H9 (cell line): Measurements from ENCODE around the gene WIF1. TPM values are rescaled to one million over a fixed set of nuclear protein-coding genes. Genes with fewer than 3 reads are reported as not detected.

Experiments used
- DNase-seq: peaks from one replicate; pipeline ENCODE4 v3.0.0-alpha.2; 2017
- H2AFZ ChIP-seq: one replicate; pipeline ENCODE4 v1.6.1; 2013; ENCODE audit warnings: mild to moderate bottlenecking, low read length, control low read depth, moderate library complexity
- H2AK5ac ChIP-seq: 2 replicates; pipeline ENCODE4 v1.6.1; 2013; ENCODE audit warnings: low read length, control low read depth, mixed read lengths; ENCODE audit not compliant: insufficient read length
- H2BK120ac ChIP-seq: one replicate; pipeline ENCODE4 v1.6.1; 2013; ENCODE audit warnings: low read depth, mild to moderate bottlenecking, low read length, control low read depth, inconsistent platforms; ENCODE audit not compliant: poor library complexity, severe bottlenecking
- H2BK12ac ChIP-seq: 2 replicates; pipeline ENCODE4 v1.6.1; 2013; ENCODE audit warnings: low read length, control low read depth, mixed read lengths, low read depth; ENCODE audit not compliant: insufficient read length
- H2BK15ac ChIP-seq: 2 replicates; pipeline ENCODE4 v1.6.1; 2013; ENCODE audit warnings: low read depth, low read length, control low read depth
- H2BK20ac ChIP-seq: one replicate; pipeline ENCODE4 v1.6.1; 2013; ENCODE audit warnings: low read depth, mild to moderate bottlenecking, low read length, control low read depth, inconsistent platforms; ENCODE audit not compliant: poor library complexity, severe bottlenecking
- H2BK5ac ChIP-seq: 2 replicates; pipeline ENCODE4 v1.6.1; 2013; ENCODE audit warnings: low read length, control low read depth, mixed read lengths; ENCODE audit not compliant: insufficient read length
- H3K14ac ChIP-seq: 2 replicates; pipeline ENCODE4 v1.6.1; 2013; ENCODE audit warnings: low read length, control low read depth; ENCODE audit not compliant: insufficient read depth
- H3K18ac ChIP-seq: 2 replicates; pipeline ENCODE4 v1.6.1; 2013; ENCODE audit warnings: low read depth, mild to moderate bottlenecking, mixed read lengths, low read length, control low read depth; ENCODE audit not compliant: insufficient read length
- H3K23ac ChIP-seq: 2 replicates; pipeline ENCODE4 v1.6.1; 2013; ENCODE audit warnings: low read length, control low read depth, mixed read lengths, low read depth; ENCODE audit not compliant: insufficient read length
- H3K23me2 ChIP-seq: 2 replicates; pipeline ENCODE4 v1.6.1; 2013; ENCODE audit warnings: low read depth, mild to moderate bottlenecking, mixed read lengths, low read length, control low read depth; ENCODE audit not compliant: insufficient read length, poor library complexity, severe bottlenecking
- H3K27ac ChIP-seq: 2 replicates; pipeline ENCODE4 v1.5.1; 2013; ENCODE audit warnings: low read length, control low read depth, mixed read lengths, low read depth; ENCODE audit not compliant: insufficient read length
- H3K27me3 ChIP-seq: 2 replicates; pipeline ENCODE4 v1.6.1; 2013; ENCODE audit warnings: low read length, control low read depth, inconsistent platforms; ENCODE audit not compliant: insufficient read depth
- H3K4ac ChIP-seq: 2 replicates; pipeline ENCODE4 v1.6.1; 2013; ENCODE audit warnings: low read depth, mild to moderate bottlenecking, control low read depth, inconsistent platforms, low read length, moderate library complexity
- H3K4me1 ChIP-seq: 2 replicates; pipeline ENCODE4 v1.6.1; 2013; ENCODE audit warnings: low read length, control low read depth, inconsistent platforms; ENCODE audit not compliant: insufficient read depth
- H3K4me2 ChIP-seq: 2 replicates; pipeline ENCODE4 v1.6.1; 2013; ENCODE audit warnings: low read length, control low read depth, mixed read lengths; ENCODE audit not compliant: insufficient read length, insufficient read depth
- H3K56ac ChIP-seq: 2 replicates; pipeline ENCODE4 v1.6.1; 2013; ENCODE audit warnings: low read depth, mild to moderate bottlenecking, mixed read lengths, low read length, control low read depth; ENCODE audit not compliant: insufficient read length
- H3K79me1 ChIP-seq: 2 replicates; pipeline ENCODE4 v1.6.1; 2013; ENCODE audit warnings: low read depth, mild to moderate bottlenecking, moderate library complexity, low read length, control low read depth, inconsistent platforms; ENCODE audit not compliant: insufficient read depth, poor library complexity, severe bottlenecking
- H3K79me2 ChIP-seq: 2 replicates; pipeline ENCODE4 v1.6.1; 2013; ENCODE audit warnings: low read length, control low read depth, inconsistent platforms; ENCODE audit not compliant: insufficient read depth
- H3K9ac ChIP-seq: 2 replicates; pipeline ENCODE4 v1.6.1; 2013; ENCODE audit warnings: low read length, control low read depth, mixed read lengths; ENCODE audit not compliant: insufficient read length; ENCODE audit errors: extremely low read depth
- H3K9me3 ChIP-seq: one replicate; pipeline ENCODE4 v1.6.1; 2013; ENCODE audit warnings: low read depth, low read length, inconsistent platforms; ENCODE audit not compliant: control insufficient read depth
- H3T11ph ChIP-seq: one replicate; pipeline ENCODE4 v1.6.1; 2013; ENCODE audit warnings: mild to moderate bottlenecking, low read length, control low read depth, inconsistent platforms
- H4K20me1 ChIP-seq: one replicate; pipeline ENCODE4 v1.6.1; 2013; ENCODE audit not compliant: control insufficient read depth, insufficient read length, insufficient read depth
- H4K5ac ChIP-seq: 2 replicates; pipeline ENCODE4 v1.6.1; 2013; ENCODE audit warnings: low read depth, mild to moderate bottlenecking, mixed read lengths, low read length, control low read depth; ENCODE audit not compliant: insufficient read length
- H4K8ac ChIP-seq: replicated peaks from 2 replicates; pipeline ENCODE4 v1.6.1; 2013; ENCODE audit warnings: low read length, control low read depth, mixed read lengths, low read depth; ENCODE audit not compliant: insufficient read length
- H4K91ac ChIP-seq: 2 replicates; pipeline ENCODE4 v1.6.1; 2013; ENCODE audit warnings: low read depth, mild to moderate bottlenecking, moderate library complexity, mixed read lengths, low read length, control low read depth; ENCODE audit not compliant: insufficient read length
- H3K27ac Mint-ChIP-seq, 3 experiments: 2 replicates in 2 of 3; 3 replicates in 1 of 3; pipeline ENCODE4 v1.8.0; 2020 to 2021; ENCODE audit warnings: mixed read lengths in 3 of 3, mild to moderate bottlenecking in 1 of 3, moderate library complexity in 1 of 3
- H3K27me3 Mint-ChIP-seq: 2 replicates; pipeline ENCODE4 v1.8.0; 2021; ENCODE audit warnings: low read depth, mild to moderate bottlenecking, moderate library complexity, mixed read lengths
- H3K36me3 Mint-ChIP-seq, 3 experiments: 2 replicates in 2 of 3; 3 replicates in 1 of 3; pipeline ENCODE4 v1.8.0; 2020 to 2021; ENCODE audit warnings: low read depth in 3 of 3, mixed read lengths in 3 of 3; ENCODE audit not compliant: insufficient read depth in 1 of 3
- H3K4me1 Mint-ChIP-seq, 2 experiments: 2 replicates each; pipeline ENCODE4 v1.8.0; 2020; ENCODE audit warnings: mixed read lengths in 2 of 2
- H3K4me3 Mint-ChIP-seq, 2 experiments: 2 replicates in 1 of 2; 3 replicates in 1 of 2; pipeline ENCODE4 v1.8.0; 2020 to 2021; ENCODE audit warnings: mild to moderate bottlenecking in 2 of 2, mixed read lengths in 2 of 2, moderate library complexity in 1 of 2
- H3K9me3 Mint-ChIP-seq, 2 experiments: 2 replicates in 1 of 2; 3 replicates in 1 of 2; pipeline ENCODE4 v1.8.0; 2020; ENCODE audit warnings: mild to moderate bottlenecking in 2 of 2, mixed read lengths in 2 of 2, moderate library complexity in 1 of 2
- WGBS: extraction: QIAGEN DNeasy Blood & Tissue Kit; methylation state at CpG from one replicate; pipeline ENCODE4 v1.1.7; 2013; ENCODE audit warnings: missing lambda C conversion rate, low lambda C conversion rate, mixed read lengths; ENCODE audit not compliant: insufficient read length; ENCODE audit errors: extremely low coverage; 5-methylcytosine and 5-hydroxymethylcytosine counted together
- total RNA-seq: library from RNA; stranded (reverse); gene quantifications from 2 replicates; pipeline ENCODE4 v1.2.1, GENCODE V29; 2021
- TF ChIP-seq, protein P1 (sequence below): fragments of 200-600 bp; sonication (generic); conservative IDR thresholded peaks from 3 replicates; pipeline ENCODE4 v1.8.0; 2021; ENCODE audit warnings: antibody characterized with exemption, mild to moderate bottlenecking

The WIF1 gene
- total RNA-seq, 1 experiment from 2014 or later, result 0.98 TPM

DNA sequence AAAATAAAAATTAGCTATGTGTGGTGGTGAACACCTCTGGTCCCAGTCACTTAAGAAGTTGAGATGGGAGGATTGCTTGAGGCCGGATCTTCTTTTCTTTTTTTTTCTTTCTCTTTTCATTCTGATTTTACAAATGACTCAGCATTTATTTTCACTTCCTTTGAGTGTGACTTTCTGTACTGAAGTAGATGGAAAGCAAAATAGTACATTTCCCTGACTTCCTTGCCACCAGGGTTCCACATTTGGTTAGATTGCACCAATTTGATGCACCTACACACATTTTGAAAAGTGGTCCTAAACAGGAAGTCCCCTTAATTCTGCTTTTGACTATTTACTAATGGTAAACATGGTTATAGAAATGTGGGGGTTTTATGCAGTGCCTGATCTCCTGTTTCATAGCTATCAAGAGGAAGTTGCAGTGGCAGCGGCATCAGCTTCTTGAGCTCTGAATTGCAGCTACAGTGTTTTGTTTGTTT lies 35.3 kb upstream of the WIF1 start:
- no peak overlapping the region for H2BK20ac ChIP-seq
- no peak overlapping the region for H3T11ph ChIP-seq
- H3K9me3 Mint-ChIP-seq, result no peaks in the 10 kb centered on the region
- H3K27ac ChIP-seq, result no peak overlapping the region
- no peak for DNase-seq
- H3K18ac ChIP-seq, result no peak overlapping the region
- no peak overlapping the region for H3K4ac ChIP-seq
- H3K4me1 ChIP-seq, result no peaks in the 10 kb centered on the region; the same call in 1 of the 2 replicates
- no peaks in the 10 kb centered on the region for H3K27me3 ChIP-seq
- no peak overlapping the region for H4K8ac ChIP-seq
- H2BK5ac ChIP-seq, result no peak overlapping the region
- H2AFZ ChIP-seq, result no peak overlapping the region
- H3K79me1 ChIP-seq, result no peaks in the 10 kb centered on the region
- no peaks in the 10 kb centered on the region for H3K9me3 ChIP-seq
- WGBS, result no CpG with 5 or more reads among the region's 2 CpGs
- peaks cover 3 to 6% of the 10 kb centered on the region in 2 experiments; a peak in 3 of 4 replicates for H3K4me1 Mint-ChIP-seq
- no peak overlapping the region for H3K9ac ChIP-seq
- H4K5ac ChIP-seq, result peak overlapping the region; percentile 63
- no peaks in the 10 kb centered on the region for H3K23me2 ChIP-seq
- TF ChIP-seq, protein P1, sequence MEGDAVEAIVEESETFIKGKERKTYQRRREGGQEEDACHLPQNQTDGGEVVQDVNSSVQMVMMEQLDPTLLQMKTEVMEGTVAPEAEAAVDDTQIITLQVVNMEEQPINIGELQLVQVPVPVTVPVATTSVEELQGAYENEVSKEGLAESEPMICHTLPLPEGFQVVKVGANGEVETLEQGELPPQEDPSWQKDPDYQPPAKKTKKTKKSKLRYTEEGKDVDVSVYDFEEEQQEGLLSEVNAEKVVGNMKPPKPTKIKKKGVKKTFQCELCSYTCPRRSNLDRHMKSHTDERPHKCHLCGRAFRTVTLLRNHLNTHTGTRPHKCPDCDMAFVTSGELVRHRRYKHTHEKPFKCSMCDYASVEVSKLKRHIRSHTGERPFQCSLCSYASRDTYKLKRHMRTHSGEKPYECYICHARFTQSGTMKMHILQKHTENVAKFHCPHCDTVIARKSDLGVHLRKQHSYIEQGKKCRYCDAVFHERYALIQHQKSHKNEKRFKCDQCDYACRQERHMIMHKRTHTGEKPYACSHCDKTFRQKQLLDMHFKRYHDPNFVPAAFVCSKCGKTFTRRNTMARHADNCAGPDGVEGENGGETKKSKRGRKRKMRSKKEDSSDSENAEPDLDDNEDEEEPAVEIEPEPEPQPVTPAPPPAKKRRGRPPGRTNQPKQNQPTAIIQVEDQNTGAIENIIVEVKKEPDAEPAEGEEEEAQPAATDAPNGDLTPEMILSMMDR, result no peak
- H3K56ac ChIP-seq, result no peak overlapping the region
- no peak overlapping the region for H2AK5ac ChIP-seq
- peaks cover 23% of the 10 kb centered on the region for H3K27me3 Mint-ChIP-seq
- no peaks in the 10 kb centered on the region for H3K36me3 Mint-ChIP-seq
- H2BK12ac ChIP-seq, result no peak overlapping the region
- H4K20me1 ChIP-seq, result no peaks in the 10 kb centered on the region
- no peak overlapping the region for H3K23ac ChIP-seq
- H2BK120ac ChIP-seq, result no peak overlapping the region
- no peak overlapping the region for H4K91ac ChIP-seq
- H3K4me2 ChIP-seq, result no peak overlapping the region
- H2BK15ac ChIP-seq, result no peak overlapping the region
- no peaks in the 10 kb centered on the region for H3K79me2 ChIP-seq
- H3K14ac ChIP-seq, result no peak overlapping the region
- no peak overlapping the region for H3K4me3 Mint-ChIP-seq
- H3K27ac Mint-ChIP-seq, result no peak overlapping the region
